Erythroblast (primary cell): Measurements from ENCODE around the gene PIEZO2.

Experiments
- GATA1 ChIP-seq: IDR thresholded peaks from 2 replicates; pipeline ENCODE4 v1.6.1; 2011; ENCODE audit warnings: low read depth, mild to moderate bottlenecking, control low read depth, low read length, moderate library complexity
- POLR2A ChIP-seq: IDR thresholded peaks from 2 replicates; pipeline ENCODE4 v1.6.1; 2011; ENCODE audit warnings: mild to moderate bottlenecking, low read length

DNA sequence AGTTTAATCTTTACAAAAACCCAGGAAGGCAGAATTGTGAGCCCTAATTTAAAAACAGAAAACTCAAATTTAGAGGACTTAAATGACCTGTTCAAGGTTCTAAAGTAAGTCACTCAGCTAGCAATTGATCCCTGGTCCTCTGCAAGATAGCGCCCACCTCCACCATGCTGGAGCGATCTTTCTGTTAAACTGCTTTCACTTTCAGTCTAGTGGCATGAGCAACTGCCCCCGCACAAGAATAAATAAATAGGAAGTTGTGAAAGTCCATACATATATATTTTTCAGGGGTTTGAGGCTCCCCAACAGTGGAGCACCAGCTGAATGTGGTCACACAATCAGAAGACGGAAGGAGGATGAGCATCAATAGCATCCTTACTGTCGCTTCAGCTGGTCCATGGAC is 405.6 kb downstream of the PIEZO2 start:
- no peak for TF ChIP-seq POLR2A
- TF ChIP-seq GATA1: no peak
